Measurements from ENCODE around the gene TFPI. TPM values are rescaled to one million over a fixed set of nuclear protein-coding genes. Genes with fewer than 3 reads are reported as not detected.

Gene TFPI
- total RNA-seq, 1 experiment from 2014 or later = 129 TPM

DNA sequence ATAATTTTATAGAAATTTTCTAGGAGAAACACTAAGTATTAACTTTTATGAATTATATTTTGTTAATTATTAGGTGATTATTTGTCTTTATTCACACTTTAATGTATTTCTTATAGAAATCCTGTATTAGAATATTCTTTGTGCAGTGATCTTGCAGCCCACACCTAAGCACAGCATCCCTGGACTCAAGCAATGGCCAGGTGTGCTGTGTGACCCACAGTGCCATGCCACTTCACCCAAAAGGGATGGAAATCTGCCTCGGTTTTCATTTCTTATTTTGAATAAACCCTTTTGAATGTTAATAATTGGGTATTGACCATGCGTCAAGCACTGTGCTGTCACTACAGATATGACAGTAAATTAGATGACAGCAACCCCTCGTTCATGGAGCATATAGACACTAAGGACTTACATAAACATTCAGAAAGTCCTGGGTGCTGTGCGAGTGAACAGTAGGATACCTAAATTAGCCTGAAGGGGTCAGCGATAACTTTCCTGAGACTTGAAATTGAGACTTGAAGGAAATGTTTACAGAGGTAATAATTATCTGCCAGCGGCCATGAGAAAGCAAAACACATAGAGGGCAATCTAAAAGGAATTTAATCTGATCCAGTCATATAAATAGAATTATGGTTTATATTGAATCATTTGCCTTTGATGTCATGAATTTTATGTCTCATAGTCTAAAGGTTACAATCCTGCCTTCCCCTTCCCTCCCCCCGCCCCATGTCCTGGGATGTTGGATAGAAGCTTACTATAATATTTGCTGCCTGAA, 53.5 kb downstream of the TFPI start:
- no peaks in the 10 kb centered on the region for H3K9me3 ChIP-seq (ENCODE audit: control insufficient read depth, insufficient read depth, low read depth, low read length)
- peaks cover 25% of the 10 kb centered on the region for H3K36me3 ChIP-seq (ENCODE audit: control insufficient read depth, insufficient read depth, low read length)
- peak; percentile 90 for ATAC-seq
- CTCF ChIA-PET = interaction anchor here (0.6 to 3.6 kb wide), 11 partner anchors 29 to 1010 kb away, joined by 3 to 31 read pairs (median 4); partner anchors contain the start of gene TFPI
- TF ChIP-seq REST (IDR thresholded peaks at IDR 0.05; ENCODE audit: insufficient read depth in 1 of 2, low read depth in 2 of 2, low read length in 1 of 2) = no peak
- TF ChIP-seq POLR2AphosphoS5 (IDR thresholded peaks at IDR 0.05; ENCODE audit: low read depth, low read length) = peak; percentile 70; the same call in 1 of the 2 replicates
- TF ChIP-seq TCF7L2 (IDR thresholded peaks at IDR 0.05; ENCODE audit: low read depth, low read length) = peak; percentile 97
- no peak for TF ChIP-seq SIN3A (IDR thresholded peaks at IDR 0.05; ENCODE audit: borderline replicate concordance, insufficient read depth, low read depth, low read length)
- TF ChIP-seq, protein P1, sequence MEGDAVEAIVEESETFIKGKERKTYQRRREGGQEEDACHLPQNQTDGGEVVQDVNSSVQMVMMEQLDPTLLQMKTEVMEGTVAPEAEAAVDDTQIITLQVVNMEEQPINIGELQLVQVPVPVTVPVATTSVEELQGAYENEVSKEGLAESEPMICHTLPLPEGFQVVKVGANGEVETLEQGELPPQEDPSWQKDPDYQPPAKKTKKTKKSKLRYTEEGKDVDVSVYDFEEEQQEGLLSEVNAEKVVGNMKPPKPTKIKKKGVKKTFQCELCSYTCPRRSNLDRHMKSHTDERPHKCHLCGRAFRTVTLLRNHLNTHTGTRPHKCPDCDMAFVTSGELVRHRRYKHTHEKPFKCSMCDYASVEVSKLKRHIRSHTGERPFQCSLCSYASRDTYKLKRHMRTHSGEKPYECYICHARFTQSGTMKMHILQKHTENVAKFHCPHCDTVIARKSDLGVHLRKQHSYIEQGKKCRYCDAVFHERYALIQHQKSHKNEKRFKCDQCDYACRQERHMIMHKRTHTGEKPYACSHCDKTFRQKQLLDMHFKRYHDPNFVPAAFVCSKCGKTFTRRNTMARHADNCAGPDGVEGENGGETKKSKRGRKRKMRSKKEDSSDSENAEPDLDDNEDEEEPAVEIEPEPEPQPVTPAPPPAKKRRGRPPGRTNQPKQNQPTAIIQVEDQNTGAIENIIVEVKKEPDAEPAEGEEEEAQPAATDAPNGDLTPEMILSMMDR (IDR thresholded peaks at IDR 0.05) = peak; percentile 29
- DNase-seq (ENCODE audit: low read depth, low spot score) = peak; percentile 65
- no TSS peak for BruUV-seq (replicated peaks)
- intact Hi-C loops (cut with micrococcal nuclease; ENCODE audit: unreplicated experiment) = loop anchor here (1.0 to 5.0 kb wide), 3 partner anchors 42 to 342 kb away; no protein-coding TSS in a partner anchor
- in situ Hi-C loops (cut with HindIII; ENCODE audit: low pct_unique_long_range_greater_than_20kb, low sequenced_read_pairs) = no loop called here
- H3K27me3 ChIP-seq (ENCODE audit: control insufficient read depth, insufficient read depth, low read length) = no peaks in the 10 kb centered on the region
- POLR2A ChIA-PET = interaction anchor here (0.5 to 1.3 kb wide), 4 partner anchors 48 to 459 kb away, joined by 3 to 7 read pairs (median 4); no protein-coding TSS in a partner anchor
- peak overlapping the region; percentile 97 for H3K27ac ChIP-seq (ENCODE audit: low read length)
- no peak overlapping the region for H3K4me3 ChIP-seq (ENCODE audit: low read depth in 2 of 2, low read length in 2 of 2)
- H3K4me1 ChIP-seq (ENCODE audit: control insufficient read depth, insufficient read depth, low read length) = peaks cover 63% of the 10 kb centered on the region

GRCh38 chr2:187499941-187500532, 54.2 kb downstream of the TFPI start:
- H3K27ac ChIP-seq (ENCODE audit: low read length) = peak overlapping the region; percentile 97; the same call in 1 of the 2 replicates
- POLR2A ChIA-PET = interaction anchor here (1.1 to 1.3 kb wide), 2 partner anchors 49 to 75 kb away, joined by 3 to 4 read pairs; no protein-coding TSS in a partner anchor
- no peak overlapping the region for H3K4me3 ChIP-seq (ENCODE audit: low read depth in 2 of 2, low read length in 2 of 2)

More at GRCh38 chr2:187499941-187500532, 54.2 kb downstream of the TFPI start:
- no TSS peak for BruUV-seq (replicated peaks)
- H3K27me3 ChIP-seq (ENCODE audit: control insufficient read depth, insufficient read depth, low read length) = no peaks in the 10 kb centered on the region
- DNase-seq (ENCODE audit: low read depth, low spot score) = peak; percentile 56
- CTCF ChIA-PET = interaction anchor here (0.5 to 3.6 kb wide), 14 partner anchors 30 to 1014 kb away, joined by 3 to 31 read pairs (median 4); partner anchors contain the start of gene TFPI
- ATAC-seq = peak; percentile 71
- intact Hi-C loops (cut with micrococcal nuclease; ENCODE audit: unreplicated experiment) (loop anchor here (1.0 to 5.0 kb wide), 3 partner anchors 42 to 343 kb away; no protein-coding TSS in a partner anchor), in situ Hi-C loops (cut with HindIII; ENCODE audit: low pct_unique_long_range_greater_than_20kb, low sequenced_read_pairs) (no loop called here)
- H3K9me3 ChIP-seq (ENCODE audit: control insufficient read depth, insufficient read depth, low read depth, low read length) = no peaks in the 10 kb centered on the region
- peaks cover 27% of the 10 kb centered on the region for H3K36me3 ChIP-seq (ENCODE audit: control insufficient read depth, insufficient read depth, low read length)
- no peak for TF ChIP-seq REST (IDR thresholded peaks at IDR 0.05; ENCODE audit: insufficient read depth in 1 of 2, low read depth in 2 of 2, low read length in 1 of 2)
- TF ChIP-seq, protein P1 (IDR thresholded peaks at IDR 0.05) = peak; percentile 79; the same call in 1 of the 2 replicates
- TF ChIP-seq SIN3A (IDR thresholded peaks at IDR 0.05; ENCODE audit: borderline replicate concordance, insufficient read depth, low read depth, low read length) = no peak
- H3K4me1 ChIP-seq (ENCODE audit: control insufficient read depth, insufficient read depth, low read length) = peaks cover 58% of the 10 kb centered on the region

Data from Panc1 (cell line).